Measurements from ENCODE around the gene WASF3. TPM values are rescaled to one million over a fixed set of nuclear protein-coding genes. Genes with fewer than 3 reads are reported as not detected.
A peak's percentile ranks its signal among the peaks of the same experiment; 100 is the strongest.

The WASF3 gene
- total and polyA plus RNA-seq, 12 donors, result 2.7 to 13.6 (median 8.8) TPM

GRCh38 chr13:26551255-26551860, 6.1 kb upstream of the WASF3 start:
- H3K9me3 ChIP-seq, result no peaks in the 10 kb centered on the region
- no peak overlapping the region for H3K27ac ChIP-seq
- intact Hi-C loops (cut with DNase I), result loop anchor here in 1 of 10 donors (10.0 kb wide), 1 partner anchor 113 kb away; no protein-coding TSS in a partner anchor
- DNase-seq (no peak), ATAC-seq (no peak)
- WGBS, 2 donors, result 77 to 79% methylated on average over 6 of the region's 6 CpGs
- no peaks in the 10 kb centered on the region for H3K36me3 ChIP-seq
- no peaks in the 10 kb centered on the region for H3K4me1 ChIP-seq
- no peak overlapping the region for H3K4me3 ChIP-seq
- no peak for TF ChIP-seq CTCF (IDR thresholded peaks at IDR 0.05)
- H3K27me3 ChIP-seq, result peaks cover 0 to 38% (median 20%) of the 10 kb centered on the region in 7 donors

DNA sequence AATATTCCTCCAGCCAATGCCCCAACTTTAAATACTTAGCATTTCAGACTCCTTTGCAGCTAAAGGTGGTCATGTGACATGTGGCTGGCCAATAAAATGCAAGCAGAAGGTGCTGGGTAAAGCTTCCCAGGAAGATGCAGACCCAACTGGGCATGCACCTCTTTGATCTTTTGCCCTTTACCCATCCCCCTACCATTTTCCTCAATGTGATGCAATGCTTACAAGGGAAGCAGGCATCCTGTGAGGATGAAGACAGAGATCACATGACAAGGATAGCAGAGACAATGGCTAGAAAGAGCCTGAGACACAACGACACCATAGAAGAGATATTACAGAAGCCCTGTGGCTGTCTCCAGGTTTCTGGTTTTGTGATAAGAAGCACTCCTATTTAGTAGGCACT, 2.1 kb upstream of the WASF3 start:
- intact Hi-C loops (cut with DNase I), result loop anchor here in 2 of 10 donors (5.0 to 10.0 kb wide), 3 partner anchors 57 to 303 kb away; partner anchors contain the start of gene CDK8 (in 1 of the 2)
- Histone ChIP-seq H3K36me3 (no peaks in the 10 kb centered on the region), H3K4me1 (peaks cover 0 to 17% (median 7%) of the 10 kb centered on the region in 9 donors), H3K27ac (no peak overlapping the region), H3K4me3 (no peak overlapping the region), H3K9me3 (no peaks in the 10 kb centered on the region), H3K27me3 (peaks cover 0 to 58% (median 15%) of the 10 kb centered on the region in 7 donors)
- TF ChIP-seq CTCF (IDR thresholded peaks at IDR 0.05), result no peak
- no peak for DNase-seq
- WGBS, 2 donors, result 36 to 46% methylated on average over 1 of the region's 1 CpG
- ATAC-seq, result no peak

GRCh38 chr13:26557051-26557392, 461 bp upstream of the WASF3 start:
- H3K9me3 ChIP-seq, result no peaks in the 10 kb centered on the region

More at GRCh38 chr13:26557051-26557392, 461 bp upstream of the WASF3 start:
- intact Hi-C loops (cut with DNase I), result loop anchor here in 2 of 10 donors (5.0 to 10.0 kb wide), 3 partner anchors 55 to 305 kb away; partner anchors contain the start of gene CDK8 (in 1 of the 2)
- WGBS, 2 donors, result 2 to 3% methylated on average over 3 of the region's 3 CpGs
- H3K4me1 ChIP-seq, result peaks cover 0 to 23% (median 7%) of the 10 kb centered on the region in 9 donors
- DNase-seq (no peak), ATAC-seq (peak in 2 of 8 donors; percentile 36 to 48)
- H3K27me3 ChIP-seq, result peaks cover 0 to 47% (median 4%) of the 10 kb centered on the region in 7 donors
- peak overlapping the region in 9 of 10 donors; percentile 12 to 93 (median 75) for H3K4me3 ChIP-seq
- no peaks in the 10 kb centered on the region for H3K36me3 ChIP-seq
- no peak overlapping the region for H3K27ac ChIP-seq
- TF ChIP-seq CTCF (IDR thresholded peaks at IDR 0.05), result no peak

All from heart right ventricle (tissue), 16 donors.